AG09309 (cell line): ENCODE results near the gene TOGARAM2.

ENCODE experiments used
- DNase-seq: peaks from one replicate; pipeline ENCODE4 v3.0.0-alpha.2; 2010; ENCODE audit warnings: low read depth
- H3K4me3 ChIP-seq: 2 replicates; pipeline ENCODE4 v1.5.1; 2011; ENCODE audit warnings: mild to moderate bottlenecking, low read depth, low read length, moderate library complexity; ENCODE audit not compliant: control insufficient read depth
- CTCF ChIP-seq: IDR thresholded peaks from 2 replicates; pipeline ENCODE4 v1.5.1; 2011; ENCODE audit warnings: mild to moderate bottlenecking, low read depth, low read length, inconsistent platforms; ENCODE audit not compliant: insufficient read depth, control insufficient read depth; ENCODE audit errors: missing control alignments

The TOGARAM2 gene

GRCh38 chr2:29010946-29011345 is 29.8 kb downstream of the TOGARAM2 start:
- DNase-seq: no peak
- H3K4me3 ChIP-seq: no peak overlapping the region
- TF ChIP-seq CTCF: no peak

DNA sequence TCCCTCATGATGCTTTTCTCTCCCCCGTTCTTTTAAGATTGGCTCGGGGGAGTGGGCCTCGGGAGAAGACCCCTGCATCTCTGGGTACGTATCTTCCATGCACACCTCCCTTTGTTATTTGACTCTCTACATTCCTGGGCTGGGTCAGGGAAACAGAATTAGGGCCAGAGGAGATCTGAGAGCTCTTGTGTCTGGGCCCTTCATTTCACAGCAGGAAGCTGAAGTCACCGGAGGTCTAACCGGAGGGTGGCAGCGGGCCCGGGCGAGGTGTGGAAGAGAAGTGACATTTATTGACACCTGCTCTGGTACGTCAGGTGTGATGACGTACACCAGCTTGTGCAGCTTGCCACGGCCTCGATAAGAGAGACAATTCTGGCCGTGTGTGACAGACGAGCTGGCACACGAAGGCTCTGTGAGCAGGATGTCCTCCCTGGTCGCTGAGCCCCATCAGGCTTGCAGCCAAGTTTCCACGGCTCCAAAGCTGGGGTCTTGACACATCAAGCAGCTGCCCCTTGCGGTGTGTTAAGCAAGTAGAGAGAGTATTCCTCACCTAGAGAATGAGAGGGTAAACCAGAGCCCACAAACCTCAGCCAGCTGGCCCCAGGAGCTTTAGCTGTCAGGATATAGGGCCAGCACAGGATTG is 30.4 kb downstream of the TOGARAM2 start:
- H3K4me3 ChIP-seq: no peak overlapping the region
- no peak for DNase-seq

GRCh38 chr2:29012211-29012681 is 31.1 kb downstream of the TOGARAM2 start:
- no peak for TF ChIP-seq CTCF
- DNase-seq: no peak
- no peak overlapping the region for H3K4me3 ChIP-seq

More for the DNA sequence above, 30.4 kb downstream of the TOGARAM2 start:
- no peak for TF ChIP-seq CTCF

GRCh38 chr2:29013057-29013780 is 32.1 kb downstream of the TOGARAM2 start:
- TF ChIP-seq CTCF: no peak
- no peak overlapping the region for H3K4me3 ChIP-seq
- no peak for DNase-seq

GRCh38 chr2:29014331-29014730 is 33.2 kb downstream of the TOGARAM2 start:
- no peak for TF ChIP-seq CTCF
- DNase-seq: no peak
- H3K4me3 ChIP-seq: no peak overlapping the region

- no peak for TF ChIP-seq CTCF
- no peak overlapping the region for H3K4me3 ChIP-seq
- no peak for DNase-seq
Measured at GRCh38 chr2:29014811-29015421, 33.8 kb downstream of the TOGARAM2 start.
